GM23338 (cell line): Measurements from ENCODE around the gene ACP5.

Experiments used
- CREB1 ChIP-seq: fragments of 250-450 bp; sonication (Bioruptor Pico); IDR thresholded peaks from 2 replicates; pipeline ENCODE4 v1.5.0; 2020; ENCODE audit warnings: low read depth, mild to moderate bottlenecking, moderate library complexity
- EZH2 ChIP-seq: fragments of 200-600 bp; sonication (generic); IDR thresholded peaks from one replicate; pipeline ENCODE4 v1.8.0; 2017; ENCODE audit warnings: antibody characterized with exemption, mild to moderate bottlenecking, low read depth; ENCODE audit not compliant: unreplicated experiment
- EZH2phosphoT487 ChIP-seq: fragments of 200-600 bp; sonication (generic); IDR thresholded peaks from one replicate; pipeline ENCODE4 v1.8.1; 2018; ENCODE audit warnings: antibody characterized with exemption; ENCODE audit not compliant: unreplicated experiment
- NANOG ChIP-seq: IDR thresholded peaks from 2 replicates; pipeline ENCODE4 v1.6.1; 2016; ENCODE audit warnings: antibody characterized with exemption, borderline replicate concordance
- ZNF331 ChIP-seq: fragments of 250-450 bp; sonication (Bioruptor Pico); IDR thresholded peaks from 2 replicates; pipeline ENCODE4 v1.5.0; 2020; ENCODE audit warnings: low read depth, mild to moderate bottlenecking, moderate library complexity
- TF ChIP-seq, protein P1 (sequence below), 2 experiments: fragments of 200-600 bp in 1 of 2; sonication (generic) in 1 of 2; conservative IDR thresholded peaks; 2 replicates each; pipeline versions ENCODE4 v1.5.1 to v1.6.1; 2016 to 2017; ENCODE audit warnings: antibody characterized with exemption in 2 of 2, low read depth in 2 of 2, mild to moderate bottlenecking in 2 of 2, moderate library complexity in 1 of 2
- TF ChIP-seq, protein P2 (sequence below): IDR thresholded peaks from 2 replicates; pipeline ENCODE4 v1.6.1; 2016; ENCODE audit warnings: antibody characterized with exemption

DNA sequence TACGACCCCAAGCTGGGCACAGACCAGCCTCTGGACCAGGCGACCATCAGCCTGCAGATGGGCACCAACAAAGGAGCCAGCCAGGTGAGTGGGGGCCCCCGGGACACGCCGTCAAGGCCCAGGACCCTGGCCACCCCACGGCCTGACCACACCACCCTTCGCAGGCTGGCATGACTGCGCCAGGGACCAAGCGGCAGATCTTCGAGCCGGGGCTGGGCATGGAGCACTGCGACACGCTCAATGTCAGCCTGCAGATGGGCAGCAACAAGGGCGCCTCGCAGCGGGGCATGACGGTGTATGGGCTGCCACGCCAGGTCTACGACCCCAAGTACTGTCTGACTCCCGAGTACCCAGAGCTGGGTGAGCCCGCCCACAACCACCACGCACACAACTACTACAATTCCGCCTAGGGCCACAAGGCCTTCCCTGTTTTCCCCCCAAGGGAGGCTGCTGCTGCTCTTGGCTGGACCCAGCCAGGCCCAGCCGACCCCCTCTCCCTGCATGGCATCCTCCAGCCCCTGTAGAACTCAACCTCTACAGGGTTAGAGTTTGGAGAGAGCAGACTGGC is 28.0 kb downstream of the ACP5 start:
- TF ChIP-seq ZNF331 (CRISPR knock-in tag) (no peak), CREB1 (CRISPR knock-in tag) (no peak), EZH2 (no peak), EZH2phosphoT487 (no peak), NANOG (no peak)
- TF ChIP-seq, protein P1, sequence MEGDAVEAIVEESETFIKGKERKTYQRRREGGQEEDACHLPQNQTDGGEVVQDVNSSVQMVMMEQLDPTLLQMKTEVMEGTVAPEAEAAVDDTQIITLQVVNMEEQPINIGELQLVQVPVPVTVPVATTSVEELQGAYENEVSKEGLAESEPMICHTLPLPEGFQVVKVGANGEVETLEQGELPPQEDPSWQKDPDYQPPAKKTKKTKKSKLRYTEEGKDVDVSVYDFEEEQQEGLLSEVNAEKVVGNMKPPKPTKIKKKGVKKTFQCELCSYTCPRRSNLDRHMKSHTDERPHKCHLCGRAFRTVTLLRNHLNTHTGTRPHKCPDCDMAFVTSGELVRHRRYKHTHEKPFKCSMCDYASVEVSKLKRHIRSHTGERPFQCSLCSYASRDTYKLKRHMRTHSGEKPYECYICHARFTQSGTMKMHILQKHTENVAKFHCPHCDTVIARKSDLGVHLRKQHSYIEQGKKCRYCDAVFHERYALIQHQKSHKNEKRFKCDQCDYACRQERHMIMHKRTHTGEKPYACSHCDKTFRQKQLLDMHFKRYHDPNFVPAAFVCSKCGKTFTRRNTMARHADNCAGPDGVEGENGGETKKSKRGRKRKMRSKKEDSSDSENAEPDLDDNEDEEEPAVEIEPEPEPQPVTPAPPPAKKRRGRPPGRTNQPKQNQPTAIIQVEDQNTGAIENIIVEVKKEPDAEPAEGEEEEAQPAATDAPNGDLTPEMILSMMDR (conservative IDR thresholded peaks at IDR 0.05; ENCODE audit: low read depth in 2 of 2), result no peak
- TF ChIP-seq, protein P2, sequence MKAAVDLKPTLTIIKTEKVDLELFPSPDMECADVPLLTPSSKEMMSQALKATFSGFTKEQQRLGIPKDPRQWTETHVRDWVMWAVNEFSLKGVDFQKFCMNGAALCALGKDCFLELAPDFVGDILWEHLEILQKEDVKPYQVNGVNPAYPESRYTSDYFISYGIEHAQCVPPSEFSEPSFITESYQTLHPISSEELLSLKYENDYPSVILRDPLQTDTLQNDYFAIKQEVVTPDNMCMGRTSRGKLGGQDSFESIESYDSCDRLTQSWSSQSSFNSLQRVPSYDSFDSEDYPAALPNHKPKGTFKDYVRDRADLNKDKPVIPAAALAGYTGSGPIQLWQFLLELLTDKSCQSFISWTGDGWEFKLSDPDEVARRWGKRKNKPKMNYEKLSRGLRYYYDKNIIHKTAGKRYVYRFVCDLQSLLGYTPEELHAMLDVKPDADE, result no peak
